Loucy (cell line): ENCODE measurements around the gene ZFP36L2.

Experiments
- H2AFZ ChIP-seq: fragments of 200-600 bp; sonication (generic); 2 replicates; pipeline ENCODE4 v1.6.0; 2016; ENCODE audit warnings: antibody characterized with exemption, mild to moderate bottlenecking, low read length, moderate library complexity
- H3F3A ChIP-seq: fragments of 200-600 bp; 2 replicates; pipeline ENCODE4 v1.6.0; 2016; ENCODE audit warnings: antibody characterized with exemption, low read depth, mild to moderate bottlenecking
- H3K27me3 ChIP-seq: fragments of 200-600 bp; sonication (generic); 2 replicates; pipeline ENCODE4 v1.6.1; 2014; ENCODE audit warnings: low read length, mild to moderate bottlenecking; ENCODE audit not compliant: insufficient read depth, poor library complexity, severe bottlenecking
- H3K36me3 ChIP-seq: fragments of 200-600 bp; sonication (generic); 2 replicates; pipeline ENCODE4 v1.6.1; 2016; ENCODE audit warnings: low read length; ENCODE audit not compliant: insufficient read depth
- H3K4me1 ChIP-seq: fragments of 200-600 bp; sonication (generic); 2 replicates; pipeline ENCODE4 v1.5.1; 2014; ENCODE audit warnings: low read length, mild to moderate bottlenecking; ENCODE audit not compliant: insufficient read depth, poor library complexity, severe bottlenecking
- H3K4me2 ChIP-seq: fragments of 200-600 bp; sonication (generic); 2 replicates; pipeline ENCODE4 v1.6.0; 2014; ENCODE audit warnings: antibody characterized with exemption, low read length, low read depth, mild to moderate bottlenecking; ENCODE audit not compliant: poor library complexity, severe bottlenecking
- H3K4me3 ChIP-seq: fragments of 200-600 bp; sonication (generic); 2 replicates; pipeline ENCODE4 v1.5.1; 2014; ENCODE audit warnings: low read length, mild to moderate bottlenecking, mixed read lengths; ENCODE audit not compliant: poor library complexity, severe bottlenecking
- H3K79me2 ChIP-seq: fragments of 200-600 bp; sonication (generic); 2 replicates; pipeline ENCODE4 v1.6.1; 2014; ENCODE audit warnings: low read length; ENCODE audit not compliant: insufficient read depth
- H3K9ac ChIP-seq: fragments of 200-600 bp; sonication (generic); 2 replicates; pipeline ENCODE4 v1.6.0; 2014; ENCODE audit warnings: mild to moderate bottlenecking, low read depth, low read length, moderate library complexity; ENCODE audit not compliant: poor library complexity, severe bottlenecking
- H3K9me2 ChIP-seq: fragments of 200-600 bp; sonication (generic); replicated peaks from 2 replicates; pipeline ENCODE4 v1.6.1; 2016; ENCODE audit warnings: low read depth, low read length, mixed read lengths
- H3K9me3 ChIP-seq: fragments of 200-600 bp; sonication (generic); 2 replicates; pipeline ENCODE4 v1.6.1; 2014; ENCODE audit warnings: mild to moderate bottlenecking, antibody characterized with exemption, low read length, low read depth; ENCODE audit not compliant: insufficient read depth
- H4K20me1 ChIP-seq: fragments of 200-600 bp; sonication (generic); 2 replicates; pipeline ENCODE4 v1.6.0; 2014; ENCODE audit warnings: antibody characterized with exemption, low read length, mild to moderate bottlenecking; ENCODE audit not compliant: insufficient read depth, poor library complexity, severe bottlenecking
- EZH2phosphoT487 ChIP-seq: fragments of 200-600 bp; IDR thresholded peaks from 2 replicates; pipeline ENCODE4 v1.6.1; 2018; ENCODE audit warnings: antibody characterized with exemption, mild to moderate bottlenecking, moderate library complexity, borderline replicate concordance
- TF ChIP-seq, protein P1 (sequence below): fragments of 200-600 bp; sonication (generic); conservative IDR thresholded peaks from 2 replicates; pipeline ENCODE4 v1.5.1; 2014; ENCODE audit warnings: mild to moderate bottlenecking, antibody characterized with exemption, low read length

The ZFP36L2 gene

DNA sequence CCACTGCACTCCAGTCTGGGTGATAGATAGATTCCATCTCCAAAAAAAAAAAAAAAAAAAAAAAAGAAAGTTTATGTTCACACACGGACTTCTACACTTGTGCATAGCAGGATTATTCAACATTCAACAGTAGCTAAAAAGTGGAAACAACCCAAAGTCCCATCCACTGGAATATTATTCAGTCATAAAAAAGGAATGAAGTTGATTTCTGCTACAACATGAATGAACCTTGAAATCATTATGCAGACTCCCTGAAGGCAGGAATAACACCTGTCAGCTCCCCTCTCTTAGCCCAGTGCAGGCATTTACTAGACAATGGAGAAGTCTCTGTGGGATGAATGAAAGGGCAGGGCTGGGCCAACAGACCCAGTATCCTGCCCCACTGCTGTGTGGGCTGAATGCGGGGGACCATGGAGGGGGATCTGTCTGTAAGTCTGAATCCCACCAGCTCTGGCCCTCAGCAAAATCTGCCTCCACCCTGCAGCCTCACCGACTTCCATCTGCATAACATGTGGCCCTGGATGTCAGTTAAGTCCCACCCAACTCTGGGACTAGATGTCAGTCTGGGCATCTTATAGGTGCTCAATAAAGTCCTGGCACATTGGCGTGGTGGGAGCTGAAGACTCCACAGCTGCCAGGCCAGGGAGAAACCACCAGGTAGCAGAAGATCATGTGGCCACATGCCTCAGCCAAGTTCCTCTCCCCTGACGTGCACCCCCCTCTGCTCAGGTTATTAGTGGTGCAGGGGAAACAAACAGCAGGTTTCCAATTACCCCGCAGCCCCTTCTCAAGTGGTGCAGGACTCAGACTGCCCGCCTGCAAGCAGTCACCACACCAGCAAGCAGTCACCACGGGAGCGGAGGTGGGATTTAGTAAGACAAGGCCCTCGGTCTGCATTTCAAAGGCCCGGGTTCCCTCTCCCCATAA lies 8.9 kb downstream of the ZFP36L2 start:
- H3K9me2 ChIP-seq: no peaks in the 10 kb centered on the region
- H3K9me3 ChIP-seq: no peaks in the 10 kb centered on the region
- peak overlapping the region; percentile 100 for H3K9ac ChIP-seq
- peaks cover 5% of the 10 kb centered on the region; the same call in 1 of the 2 replicates for H3K36me3 ChIP-seq
- H3K4me1 ChIP-seq: peaks cover 43% of the 10 kb centered on the region
- peak overlapping the region; percentile 97 for H3K4me2 ChIP-seq
- H3K4me3 ChIP-seq: peak overlapping the region; percentile 97
- TF ChIP-seq EZH2phosphoT487: no peak
- TF ChIP-seq, protein P1, sequence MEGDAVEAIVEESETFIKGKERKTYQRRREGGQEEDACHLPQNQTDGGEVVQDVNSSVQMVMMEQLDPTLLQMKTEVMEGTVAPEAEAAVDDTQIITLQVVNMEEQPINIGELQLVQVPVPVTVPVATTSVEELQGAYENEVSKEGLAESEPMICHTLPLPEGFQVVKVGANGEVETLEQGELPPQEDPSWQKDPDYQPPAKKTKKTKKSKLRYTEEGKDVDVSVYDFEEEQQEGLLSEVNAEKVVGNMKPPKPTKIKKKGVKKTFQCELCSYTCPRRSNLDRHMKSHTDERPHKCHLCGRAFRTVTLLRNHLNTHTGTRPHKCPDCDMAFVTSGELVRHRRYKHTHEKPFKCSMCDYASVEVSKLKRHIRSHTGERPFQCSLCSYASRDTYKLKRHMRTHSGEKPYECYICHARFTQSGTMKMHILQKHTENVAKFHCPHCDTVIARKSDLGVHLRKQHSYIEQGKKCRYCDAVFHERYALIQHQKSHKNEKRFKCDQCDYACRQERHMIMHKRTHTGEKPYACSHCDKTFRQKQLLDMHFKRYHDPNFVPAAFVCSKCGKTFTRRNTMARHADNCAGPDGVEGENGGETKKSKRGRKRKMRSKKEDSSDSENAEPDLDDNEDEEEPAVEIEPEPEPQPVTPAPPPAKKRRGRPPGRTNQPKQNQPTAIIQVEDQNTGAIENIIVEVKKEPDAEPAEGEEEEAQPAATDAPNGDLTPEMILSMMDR: no peak
- no peaks in the 10 kb centered on the region for H3K27me3 ChIP-seq
- peaks cover 23% of the 10 kb centered on the region for H3F3A ChIP-seq
- H4K20me1 ChIP-seq: peaks cover 15% of the 10 kb centered on the region
- H2AFZ ChIP-seq: no peak overlapping the region
- peaks cover 24% of the 10 kb centered on the region for H3K79me2 ChIP-seq

DNA sequence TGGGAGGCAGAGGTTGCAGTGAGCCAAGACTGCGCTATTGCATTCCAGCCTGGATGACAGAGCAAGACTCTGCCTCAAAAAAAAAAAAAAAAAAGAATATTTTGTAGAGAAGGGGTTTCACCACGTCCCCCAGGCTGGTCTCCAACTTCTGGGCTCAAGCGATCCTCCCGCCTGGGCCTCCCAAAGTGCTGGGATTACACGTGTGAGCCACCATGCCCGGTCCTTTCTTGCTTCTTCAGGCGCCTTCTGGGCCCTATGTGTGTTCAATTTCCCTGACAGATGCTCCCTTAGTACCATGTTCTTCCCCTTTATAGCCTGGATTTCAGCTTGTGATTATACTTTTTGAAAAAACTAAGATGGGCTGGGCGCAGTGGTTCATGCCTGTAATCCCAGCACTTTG lies 9.8 kb downstream of the ZFP36L2 start:
- Histone ChIP-seq H3K79me2 (peaks cover 15% of the 10 kb centered on the region), H3K9ac (no peak overlapping the region), H3K9me3 (no peaks in the 10 kb centered on the region), H3K4me1 (peaks cover 36% of the 10 kb centered on the region), H3K4me2 (no peak overlapping the region), H3K4me3 (no peak overlapping the region), H3K27me3 (no peaks in the 10 kb centered on the region), H3K9me2 (no peaks in the 10 kb centered on the region), H3K36me3 (no peaks in the 10 kb centered on the region), H2AFZ (no peak overlapping the region), H4K20me1 (peaks cover 7% of the 10 kb centered on the region), H3F3A (peaks cover 21% of the 10 kb centered on the region)
- no peak for TF ChIP-seq EZH2phosphoT487
- TF ChIP-seq, protein P1: no peak

DNA sequence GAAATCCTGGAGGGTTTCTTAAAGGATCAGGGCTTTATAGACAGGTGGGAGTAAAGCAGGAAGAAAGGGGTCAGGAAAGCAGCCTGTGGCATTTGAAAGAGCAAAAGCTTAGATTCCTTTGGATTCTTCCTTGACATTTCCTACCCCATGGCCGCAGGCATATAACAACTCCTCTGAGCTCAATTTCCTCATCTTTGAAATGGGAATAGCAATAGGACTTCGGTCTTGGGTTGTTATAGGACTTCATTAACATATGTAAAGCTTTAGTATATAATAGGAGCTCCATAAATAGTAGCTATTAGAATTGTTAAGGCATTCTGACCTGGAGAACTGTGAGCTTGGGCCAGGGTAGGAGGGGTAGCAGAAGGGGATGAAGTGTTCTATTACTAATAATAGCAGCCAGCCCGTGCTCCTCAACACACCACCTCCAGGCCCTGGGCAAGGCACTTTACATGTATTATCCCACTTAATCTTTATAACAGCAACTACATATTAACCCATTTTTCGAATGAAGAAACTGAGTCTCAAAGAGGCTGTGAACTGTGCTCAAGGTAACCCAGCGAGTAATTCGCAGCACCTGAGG lies 10.6 kb downstream of the ZFP36L2 start:
- no peak overlapping the region for H3K9ac ChIP-seq

More for the DNA sequence above, 10.6 kb downstream of the ZFP36L2 start:
- H3K27me3 ChIP-seq: no peaks in the 10 kb centered on the region
- peaks cover 13% of the 10 kb centered on the region for H3F3A ChIP-seq
- H3K4me3 ChIP-seq: no peak overlapping the region
- H3K9me3 ChIP-seq: no peaks in the 10 kb centered on the region
- peaks cover 27% of the 10 kb centered on the region for H3K4me1 ChIP-seq
- no peaks in the 10 kb centered on the region for H3K36me3 ChIP-seq
- peaks cover 7% of the 10 kb centered on the region for H3K79me2 ChIP-seq
- no peaks in the 10 kb centered on the region for H4K20me1 ChIP-seq
- H3K4me2 ChIP-seq: no peak overlapping the region
- no peaks in the 10 kb centered on the region for H3K9me2 ChIP-seq
- TF ChIP-seq, protein P1: no peak
- TF ChIP-seq EZH2phosphoT487: no peak
- H2AFZ ChIP-seq: no peak overlapping the region
